ENCODE data around the gene KIF26B. TPM values are rescaled to one million over a fixed set of nuclear protein-coding genes. Genes with fewer than 3 reads are reported as not detected.
"Not testable (repeated sequence)": the region's sequence is repeated elsewhere in the genome, so short reads cannot be mapped to it uniquely, and the experiment has no call there.

The KIF26B gene
- 33.3 TPM for polyA plus RNA-seq (ENCODE audit: insufficient read length)
- long read RNA-seq, donor 1, partial matches to known transcripts, result 85 of 106 reads
- long read RNA-seq, donor 1, other reads (novel, unspliced or antisense), result 18 of 106 reads
- long read RNA-seq, donor 2, partial matches to known transcripts, result 99 of 100 reads
- long read RNA-seq, donor 2, other reads (novel, unspliced or antisense), result 0 of 100 reads
- long read RNA-seq, donor 3, partial matches to known transcripts, result 8 of 9 reads
- long read RNA-seq, donor 3, other reads (novel, unspliced or antisense), result 0 of 9 reads
- long read RNA-seq, donor 4, result 0 reads
- long read RNA-seq, donor 5, partial matches to known transcripts, result 0 of 1 reads
- long read RNA-seq, donor 5, other reads (novel, unspliced or antisense), result 0 of 1 reads
- long read RNA-seq, donor 6, partial matches to known transcripts, result 33 of 34 reads
- long read RNA-seq, donor 6, other reads (novel, unspliced or antisense), result 0 of 34 reads
- long read RNA-seq, donor 7, partial matches to known transcripts, result 33 of 34 reads
- long read RNA-seq, donor 7, other reads (novel, unspliced or antisense), result 0 of 34 reads
- long read RNA-seq, donor 8, result 0 reads

- no peak for DNase-seq
Observed at GRCh38 chr1:245154429-245155271, at the start of gene KIF26B. Gene KIF26B, plus strand, starts transcription at chr1:245154985. Its CDS starts 440 bp downstream, at chr1:245155425.

- DNase-seq, result no peak
Observed at GRCh38 chr1:245105042-245105441, 49.7 kb upstream of the KIF26B start.

DNA sequence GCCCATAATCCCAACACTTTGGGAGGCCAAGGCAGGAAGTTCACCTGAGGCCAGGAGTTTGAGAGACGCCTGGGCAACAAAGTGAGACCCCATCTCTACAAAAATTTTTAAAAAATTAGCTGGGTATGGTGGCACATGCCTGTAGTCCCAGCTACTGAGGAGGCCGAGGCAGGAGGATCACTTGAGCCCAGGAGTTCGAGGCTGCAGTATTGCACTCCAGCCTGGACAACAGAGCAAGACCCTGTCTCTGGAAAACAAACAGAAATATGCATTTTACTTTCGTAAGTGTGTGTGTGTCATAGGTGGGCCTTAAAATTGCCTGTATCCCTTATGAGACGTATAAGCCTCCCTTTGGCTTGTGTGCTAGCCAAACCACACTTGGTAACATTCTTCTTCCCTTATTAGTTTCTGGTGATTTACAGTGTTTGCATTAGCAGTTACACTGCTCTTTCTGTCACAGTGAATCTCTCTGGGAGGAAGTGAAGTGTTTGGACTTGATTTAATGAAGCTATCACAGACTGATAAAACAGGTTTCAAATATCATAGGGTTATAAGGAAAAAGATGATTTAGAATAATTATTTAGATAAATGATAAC lies 48.9 kb upstream of the KIF26B start:
- DNase-seq, result no peak

- no peak for DNase-seq
Observed at GRCh38 chr1:245107776-245108114, 47.0 kb upstream of the KIF26B start.

GRCh38 chr1:245108246-245108645 lies 46.5 kb upstream of the KIF26B start:
- DNase-seq, result no peak

- no peak for DNase-seq
Observed at GRCh38 chr1:245108909-245109308, 45.9 kb upstream of the KIF26B start.

DNA sequence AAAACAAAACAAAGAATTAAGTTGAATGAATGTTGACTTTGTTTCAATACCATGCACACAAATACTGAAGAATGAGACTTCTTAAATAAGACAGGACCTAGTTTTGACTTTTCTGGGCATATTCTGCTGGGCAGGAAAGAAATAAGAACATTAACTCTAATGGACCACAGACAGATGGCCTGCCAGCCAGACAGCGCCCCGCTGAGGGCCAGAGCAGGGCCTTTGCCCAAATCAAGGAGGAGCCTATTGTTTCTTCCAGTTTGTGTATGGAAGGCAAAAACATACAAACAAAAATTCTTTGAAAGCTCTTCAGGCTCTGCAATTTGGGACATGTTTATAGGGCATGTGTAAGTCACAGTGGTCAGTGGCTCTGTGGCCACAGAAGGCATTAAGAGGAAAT lies 44.4 kb upstream of the KIF26B start:
- DNase-seq, result no peak

DNA sequence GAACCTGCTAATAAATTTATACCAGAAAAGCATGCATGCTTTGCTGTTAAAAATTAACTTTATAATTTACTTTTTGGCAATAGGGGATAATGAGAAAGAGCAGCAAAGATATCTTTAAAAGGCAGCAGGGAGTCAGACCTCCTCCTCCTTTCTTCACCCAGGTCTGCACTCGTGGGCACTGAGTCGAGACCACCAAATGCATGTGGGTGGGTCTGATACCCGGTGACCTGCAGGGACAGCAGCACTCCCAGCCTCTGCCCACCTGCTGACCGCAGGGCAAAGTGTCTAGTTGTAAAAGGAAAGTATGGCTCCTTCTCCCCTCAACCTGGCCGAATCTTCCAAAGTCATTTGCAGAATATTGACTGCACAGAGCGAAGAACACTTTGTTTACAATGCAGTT lies 43.7 kb upstream of the KIF26B start:
- no peak for DNase-seq

GRCh38 chr1:245113649-245114048 lies 41.1 kb upstream of the KIF26B start:
- DNase-seq, result no peak

- no peak for DNase-seq
Observed at GRCh38 chr1:245116131-245116530, 38.7 kb upstream of the KIF26B start.

GRCh38 chr1:245116751-245117150 lies 38.0 kb upstream of the KIF26B start:
- no peak for DNase-seq

DNA sequence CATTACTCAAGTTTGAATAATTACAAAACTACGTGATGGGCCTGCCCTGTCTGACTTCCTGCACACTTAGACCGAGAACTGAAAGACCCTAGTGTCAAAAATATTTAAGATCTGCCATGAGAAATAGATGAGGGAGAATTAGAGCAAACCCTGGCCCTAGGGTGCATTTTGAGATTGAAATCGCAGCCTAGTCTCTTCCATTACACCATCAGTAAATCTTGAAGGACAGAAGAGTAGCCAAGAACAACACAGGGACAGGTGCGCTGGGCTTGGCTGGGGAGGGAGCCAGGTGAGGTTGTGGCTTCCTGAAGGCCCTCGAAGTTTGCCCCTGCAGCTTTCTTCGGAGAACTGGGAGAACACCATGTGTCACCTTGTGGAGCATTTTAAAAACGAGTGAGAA lies 36.7 kb upstream of the KIF26B start:
- no peak for DNase-seq

DNA sequence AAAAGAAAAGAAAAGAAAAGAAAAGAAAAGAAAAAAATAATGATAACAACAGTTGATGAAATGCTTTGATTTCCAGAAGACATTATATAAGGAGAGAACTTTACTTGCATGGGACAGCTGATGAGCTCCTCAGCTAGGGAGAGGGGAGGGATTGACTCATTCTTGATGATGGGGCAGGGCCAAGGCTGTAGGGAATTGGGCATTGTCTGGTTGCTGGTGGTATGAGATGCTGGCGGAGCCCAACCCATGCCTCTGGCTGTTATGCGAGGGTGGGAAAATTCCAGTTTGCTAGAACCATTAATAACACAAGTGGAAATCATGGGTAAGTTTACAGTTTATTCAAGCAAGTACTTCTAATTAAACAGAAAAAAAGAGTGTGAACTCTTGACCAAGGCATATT lies 36.0 kb upstream of the KIF26B start:
- DNase-seq, result no peak

DNA sequence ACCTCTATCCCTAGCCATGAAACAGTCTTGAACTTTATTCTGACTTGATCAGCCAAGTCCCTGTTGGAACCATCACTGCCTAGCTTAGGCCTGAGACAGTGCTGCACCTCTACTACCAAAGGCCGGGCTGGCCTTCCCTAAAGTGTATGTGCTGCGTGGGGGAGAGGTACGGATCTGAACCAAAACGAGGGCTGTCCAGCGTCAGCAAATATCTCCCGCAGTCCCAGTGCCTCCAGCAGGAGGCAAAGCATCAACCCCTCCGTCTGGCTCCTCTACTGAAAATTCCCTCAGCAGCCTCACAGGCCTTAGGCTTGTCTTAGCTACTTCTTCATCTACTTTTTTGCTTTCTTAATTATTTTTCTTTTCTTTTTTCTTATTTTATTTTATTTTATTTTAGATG lies 33.3 kb upstream of the KIF26B start:
- no peak for DNase-seq

DNA sequence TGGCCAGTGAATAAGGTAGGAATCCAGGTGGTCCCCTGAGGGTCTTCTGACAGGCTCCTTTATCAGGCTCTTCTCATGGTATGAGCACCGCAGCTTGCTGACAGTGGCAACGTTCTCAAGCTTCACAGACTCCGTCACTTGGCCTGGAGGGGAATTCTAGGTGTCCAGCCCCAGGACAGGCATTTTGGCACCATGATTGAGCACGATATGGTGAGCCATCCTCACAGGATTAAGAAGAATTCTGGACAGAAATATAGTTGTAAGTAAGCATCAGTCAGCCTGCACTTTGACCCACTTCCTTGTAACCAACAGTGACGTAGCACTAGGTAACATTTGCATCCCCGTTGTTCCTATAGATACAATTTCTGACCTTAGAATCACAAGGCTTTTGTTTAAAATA lies 30.5 kb upstream of the KIF26B start:
- DNase-seq, result no peak

GRCh38 chr1:245124644-245125043 lies 30.1 kb upstream of the KIF26B start:
- no peak for DNase-seq

GRCh38 chr1:245126530-245126929 lies 28.3 kb upstream of the KIF26B start:
- no peak for DNase-seq

- DNase-seq, result no peak
Observed at GRCh38 chr1:245128381-245129101, 26.2 kb upstream of the KIF26B start.

DNA sequence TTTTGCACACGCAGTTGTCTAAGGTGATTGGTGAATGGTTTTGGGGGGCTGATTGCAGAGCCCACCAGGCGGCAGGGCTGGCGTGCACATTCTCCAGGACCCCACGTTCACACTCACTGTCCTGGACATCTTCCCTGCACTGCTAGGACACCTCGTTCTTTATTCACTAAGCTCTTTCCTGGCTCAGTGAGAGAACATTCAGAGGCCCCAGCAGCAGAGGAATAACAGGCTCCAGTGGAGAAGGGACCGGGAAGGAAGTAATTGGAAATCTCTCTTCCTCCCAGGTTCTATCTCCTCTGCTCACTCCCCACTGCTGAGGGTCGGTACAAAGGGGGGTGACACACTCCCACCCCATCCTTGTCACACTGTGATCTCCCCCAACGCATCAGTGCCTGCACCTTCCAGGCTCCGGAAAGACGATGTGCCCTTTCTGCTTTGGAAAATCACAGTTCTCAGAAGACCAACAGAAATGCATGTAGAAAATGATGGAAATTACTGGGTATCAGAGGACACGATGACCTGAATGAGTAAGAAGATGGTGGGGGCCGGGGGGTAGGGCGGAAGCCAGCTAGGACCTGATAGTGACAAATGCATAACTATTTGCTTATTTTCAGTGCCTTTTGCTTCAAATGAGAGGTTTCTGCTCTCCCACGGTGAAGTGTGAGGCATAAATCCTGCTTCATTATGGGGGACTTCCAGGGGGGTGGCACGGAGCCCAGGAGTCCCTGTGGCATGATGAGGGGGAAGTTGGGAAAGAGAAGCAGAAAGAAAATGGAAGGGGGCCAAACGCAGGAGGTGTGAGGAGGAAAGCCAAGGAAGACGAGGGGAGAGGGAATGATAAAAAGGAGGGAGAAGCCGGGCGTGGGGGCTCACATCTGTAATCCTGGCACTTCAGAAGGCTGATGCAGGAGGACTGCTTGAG lies 25.2 kb upstream of the KIF26B start:
- no peak for DNase-seq

DNA sequence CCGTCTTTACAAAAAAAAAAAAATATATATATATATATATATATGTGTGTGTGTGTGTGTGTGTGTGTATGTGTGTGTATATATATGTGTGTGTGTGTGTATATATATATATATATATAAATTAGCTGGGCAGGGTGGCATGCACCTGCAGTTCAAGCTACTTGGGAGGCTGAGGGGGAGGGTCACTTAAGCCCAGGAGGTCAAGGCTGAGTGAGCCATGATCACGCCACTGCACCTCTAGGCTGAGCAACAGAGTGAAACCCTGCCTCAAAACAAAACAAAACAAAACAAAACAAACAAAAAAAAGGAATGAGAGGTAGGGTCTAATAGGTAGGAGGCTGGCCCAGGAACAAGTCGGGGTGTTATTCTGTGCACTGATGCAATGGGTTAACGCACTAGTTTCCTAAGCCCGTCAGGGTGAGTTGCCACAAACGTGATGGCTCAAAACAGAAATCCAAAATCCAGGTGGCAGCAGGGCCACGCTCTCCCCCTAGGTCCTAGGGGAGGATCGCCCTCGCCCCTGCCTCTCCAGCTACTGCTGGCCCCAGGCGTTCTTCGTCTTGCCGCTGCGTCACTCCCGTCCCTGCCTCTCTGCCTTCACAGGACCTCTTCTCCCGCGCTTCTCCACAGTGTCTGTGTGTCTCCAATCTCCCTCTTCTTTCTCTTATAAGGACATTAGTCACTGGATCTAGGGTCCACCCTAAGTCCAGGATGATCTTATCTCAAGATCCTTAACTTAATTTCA lies 24.3 kb upstream of the KIF26B start:
- not testable (repeated sequence) for DNase-seq
